Tibial nerve (tissue), 4 donors: ENCODE results near the gene KDM5A. TPM values are rescaled to one million over a fixed set of nuclear protein-coding genes. Genes with fewer than 3 reads are reported as not detected.

ENCODE experiments used
- DNase-seq, 2 donors: peaks; one replicate each; pipeline ENCODE4 v3.0.0-alpha.2; 2019; ENCODE audit warnings: low spot score in 2 of 2
- H3K27ac ChIP-seq, 4 donors: fragments of 200-600 bp; sonication (generic) in 3 of 4; one replicate each; pipeline ENCODE4 v1.5.1; 2017 to 2019; ENCODE audit warnings: mild to moderate bottlenecking in 1 of 4
- H3K27me3 ChIP-seq, 2 donors: fragments of 200-600 bp; sonication (generic) in 1 of 2; one replicate each; pipeline versions ENCODE4 v1.5.1 to v1.6.0; 2017 to 2019
- H3K36me3 ChIP-seq, 3 donors: fragments of 200-600 bp; sonication (generic); one replicate each; pipeline ENCODE4 v1.5.1; 2018 to 2019
- H3K4me1 ChIP-seq, 4 donors: fragments of 200-600 bp; sonication (generic) in 3 of 4; one replicate each; pipeline ENCODE4 v1.5.1; 2017 to 2019
- H3K4me3 ChIP-seq, 4 donors: fragments of 200-600 bp; sonication (generic) in 3 of 4; one replicate each; pipeline ENCODE4 v1.5.1; 2017 to 2019; ENCODE audit warnings: mild to moderate bottlenecking in 1 of 4, moderate library complexity in 1 of 4
- H3K9me3 ChIP-seq, 4 donors: fragments of 200-600 bp; sonication (generic) in 3 of 4; one replicate each; pipeline ENCODE4 v1.5.1; 2017 to 2019
- CTCF ChIP-seq, 5 experiments: fragments of 200-600 bp in 3 of 5; fragments of 450-650 bp in 2 of 5; sonication (generic) in 3 of 5; IDR thresholded peaks; one replicate each; pipeline ENCODE4 v1.5.1; 2016 to 2019; ENCODE audit warnings: antibody characterized with exemption in 5 of 5, mild to moderate bottlenecking in 3 of 5, moderate library complexity in 2 of 5
- EP300 ChIP-seq, 2 donors: sonication (generic); formaldehyde crosslinking; IDR thresholded peaks; one replicate each; pipeline ENCODE4 v1.6.1; 2017; ENCODE audit warnings: antibody characterized with exemption in 2 of 2, mild to moderate bottlenecking in 1 of 2
- POLR2A ChIP-seq, 2 donors: fragments of 450-650 bp; IDR thresholded peaks; one replicate each; pipeline ENCODE4 v1.6.1; 2017; ENCODE audit warnings: antibody characterized with exemption in 2 of 2, mild to moderate bottlenecking in 2 of 2, moderate library complexity in 2 of 2
- WGBS, 2 donors: methylation state at CpG; one replicate each; pipeline ENCODE4 v1.1.5; 2018; 5-methylcytosine and 5-hydroxymethylcytosine counted together
- total RNA-seq, 4 donors: library from RNA; depleted of rRNA; stranded (reverse); fragments of >200 nt; gene quantifications; one replicate each; pipeline ENCODE4 v1.1.0, GENCODE V29; 2016

The KDM5A gene
- total RNA-seq, 4 donors from 2014 or later = 31.5 to 154 (median 68.4) TPM

DNA sequence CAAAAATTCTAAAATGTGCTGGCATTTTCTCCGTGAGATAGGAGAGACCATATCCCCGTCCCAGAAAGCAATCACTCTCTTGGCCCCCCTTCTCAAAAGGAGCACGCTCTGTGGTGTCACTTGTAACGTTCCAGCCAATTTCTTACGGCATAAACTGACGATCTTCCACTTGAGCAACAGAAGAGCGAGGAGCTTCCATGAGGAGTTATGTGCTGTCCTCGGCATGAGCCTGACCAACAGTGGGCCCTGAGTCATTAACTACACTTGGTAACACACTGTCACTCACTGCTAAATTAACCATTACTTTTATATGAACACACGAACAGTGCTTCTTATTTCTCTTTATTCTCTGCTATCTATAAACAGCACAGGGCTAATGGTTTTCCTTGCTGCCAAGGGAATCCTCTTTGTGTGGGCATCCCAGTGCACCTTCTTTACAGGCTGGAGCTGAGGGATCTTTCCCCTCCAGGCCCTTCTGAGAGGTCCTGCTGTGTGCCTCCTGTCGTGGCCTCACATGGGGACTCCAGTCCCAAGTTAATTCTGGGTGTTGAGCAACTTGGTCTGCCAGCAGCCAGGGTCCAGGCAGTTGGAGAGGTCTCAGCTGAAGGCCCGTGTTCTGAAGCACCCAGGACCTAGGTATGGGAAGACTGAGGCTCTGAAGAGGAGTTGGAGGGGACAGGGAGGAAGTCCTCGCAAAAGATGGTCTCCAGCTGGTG lies 135.8 kb downstream of the KDM5A start:
- DNase-seq = no peak
- TF ChIP-seq CTCF (IDR thresholded peaks at IDR 0.05) = no peak
- no peak for TF ChIP-seq EP300 (IDR thresholded peaks at IDR 0.05)
- TF ChIP-seq POLR2A (IDR thresholded peaks at IDR 0.05) = no peak
- H3K27me3 ChIP-seq = peaks cover 0 to 8% of the 10 kb centered on the region in 2 donors
- H3K4me3 ChIP-seq = no peak overlapping the region
- no peak overlapping the region for H3K27ac ChIP-seq
- peaks cover 0 to 2% (median 0%) of the 10 kb centered on the region in 4 donors for H3K9me3 ChIP-seq
- H3K36me3 ChIP-seq = no peaks in the 10 kb centered on the region
- WGBS, 2 donors = 82 to 84% methylated on average over 12 of the region's 12 CpGs
- H3K4me1 ChIP-seq = no peaks in the 10 kb centered on the region

DNA sequence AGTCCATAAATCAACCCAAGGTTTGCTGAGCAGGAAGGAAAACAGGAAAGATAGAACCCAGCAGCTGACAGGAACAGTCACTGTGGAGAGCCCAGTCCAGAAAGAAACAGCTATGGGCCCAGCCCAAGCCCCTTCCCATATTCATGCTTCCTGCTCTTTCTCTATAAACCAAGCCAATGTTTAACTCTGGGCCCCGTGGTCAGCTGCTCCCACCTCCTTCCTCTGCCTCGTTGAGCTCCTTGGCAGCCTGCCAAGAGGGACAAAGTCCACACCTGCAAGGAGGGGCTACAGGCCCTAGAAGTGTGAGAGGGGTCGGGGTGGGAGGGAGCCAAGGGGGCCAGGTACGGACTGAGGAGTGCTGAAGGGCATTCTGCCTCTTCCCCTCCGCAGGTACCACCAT lies 136.5 kb downstream of the KDM5A start:
- no peaks in the 10 kb centered on the region for H3K36me3 ChIP-seq
- DNase-seq = no peak

GRCh38 chr12:247271-247670 lies 141.8 kb downstream of the KDM5A start:
- Histone ChIP-seq H3K9me3 (peaks cover 0 to 24% (median 3%) of the 10 kb centered on the region in 4 donors), H3K4me3 (no peak overlapping the region), H3K27me3 (no peaks in the 10 kb centered on the region), H3K27ac (no peak overlapping the region), H3K4me1 (no peaks in the 10 kb centered on the region), H3K36me3 (no peaks in the 10 kb centered on the region)
- 86 to 89% methylated on average over 3 of the region's 3 CpGs for WGBS, 2 donors
- no peak for TF ChIP-seq EP300 (IDR thresholded peaks at IDR 0.05)
- no peak for DNase-seq

More for the DNA sequence above, 136.5 kb downstream of the KDM5A start:
- peaks cover 0 to 8% of the 10 kb centered on the region in 2 donors for H3K27me3 ChIP-seq
- WGBS, 2 donors = 43 to 53% methylated on average over 5 of the region's 5 CpGs
- no peaks in the 10 kb centered on the region for H3K4me1 ChIP-seq
- H3K27ac ChIP-seq = no peak overlapping the region
- no peak overlapping the region for H3K4me3 ChIP-seq
- H3K9me3 ChIP-seq = peaks cover 0 to 8% (median 1%) of the 10 kb centered on the region in 4 donors
- TF ChIP-seq POLR2A (IDR thresholded peaks at IDR 0.05) (no peak), EP300 (IDR thresholded peaks at IDR 0.05) (no peak), CTCF (IDR thresholded peaks at IDR 0.05) (no peak)

GRCh38 chr12:243381-243780 lies 145.7 kb downstream of the KDM5A start:
- TF ChIP-seq EP300 (IDR thresholded peaks at IDR 0.05) (no peak), CTCF (IDR thresholded peaks at IDR 0.05) (no peak), POLR2A (IDR thresholded peaks at IDR 0.05) (no peak)
- Histone ChIP-seq H3K4me1 (no peaks in the 10 kb centered on the region), H3K4me3 (no peak overlapping the region), H3K27me3 (no peaks in the 10 kb centered on the region), H3K27ac (no peak overlapping the region), H3K9me3 (peaks cover 0 to 23% (median 3%) of the 10 kb centered on the region in 4 donors), H3K36me3 (no peaks in the 10 kb centered on the region)
- DNase-seq = no peak
- WGBS, 2 donors = 78 to 79% methylated on average over 4 of the region's 4 CpGs

DNA sequence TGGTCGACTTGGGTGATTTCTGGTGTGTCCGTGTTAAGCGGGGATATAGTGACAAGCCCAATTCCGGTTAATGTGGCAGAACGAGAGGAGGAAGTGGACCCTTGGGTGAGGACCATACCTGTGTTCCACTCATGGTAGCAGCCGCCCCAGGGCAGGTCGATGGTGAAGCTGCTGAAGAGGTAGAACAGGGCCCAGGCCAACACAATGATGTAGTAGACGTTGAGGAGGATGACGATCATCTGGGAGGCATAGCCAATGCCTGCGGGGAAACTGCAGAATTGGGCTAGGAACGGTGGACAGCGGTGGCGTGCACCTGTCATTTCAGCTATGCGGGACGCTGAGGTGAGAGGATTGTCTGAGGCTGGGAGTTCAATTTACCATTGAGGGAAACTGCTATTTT lies 146.6 kb downstream of the KDM5A start:
- H3K27ac ChIP-seq = no peak overlapping the region
- no peaks in the 10 kb centered on the region for H3K36me3 ChIP-seq
- no peak overlapping the region for H3K4me3 ChIP-seq
- no peak for DNase-seq
- no peaks in the 10 kb centered on the region for H3K4me1 ChIP-seq
- no peaks in the 10 kb centered on the region for H3K27me3 ChIP-seq
- H3K9me3 ChIP-seq = peaks cover 0 to 15% (median 2%) of the 10 kb centered on the region in 4 donors
- 89 to 92% methylated on average over 15 of the region's 15 CpGs for WGBS, 2 donors
- TF ChIP-seq EP300 (IDR thresholded peaks at IDR 0.05) (no peak), POLR2A (IDR thresholded peaks at IDR 0.05) (no peak), CTCF (IDR thresholded peaks at IDR 0.05) (no peak)
